Limb (tissue), 2 donors: Measurements from ENCODE around the gene POFUT1.
"Not testable (repeated sequence)": the region's sequence is repeated elsewhere in the genome, so short reads cannot be mapped to it uniquely, and the experiment has no call there.

Experiments
- DNase-seq, 2 donors: peaks; one replicate each; pipeline ENCODE4 v3.0.0-alpha.2; 2016; ENCODE audit errors: extremely low spot score in 2 of 2

The POFUT1 gene

GRCh38 chr20:32207626-32208498 is at the start of gene POFUT1, which contains the start of gene PLAGL2:
Gene POFUT1 (plus strand): TSS chr20:32207880. CDS start chr20:32207942, 62 bp downstream.
Gene PLAGL2 (minus strand): TSS chr20:32207743. CDS start chr20:32202178, 5,565 bp downstream.
- peak; percentile 86 to 93 for DNase-seq

- DNase-seq: no peak
These were observed 49.3 kb upstream of the POFUT1 start for GRCh38 chr20:32158351-32158750.

- DNase-seq: no peak
These were observed 48.6 kb upstream of the POFUT1 start for GRCh38 chr20:32158943-32159660.

GRCh38 chr20:32159766-32160221 is 47.9 kb upstream of the POFUT1 start:
- no peak for DNase-seq

- no peak for DNase-seq
These were observed 47.3 kb upstream of the POFUT1 start for GRCh38 chr20:32160341-32160740.

GRCh38 chr20:32162351-32162750 is 45.3 kb upstream of the POFUT1 start:
- no peak for DNase-seq

GRCh38 chr20:32163951-32164350 is 43.7 kb upstream of the POFUT1 start:
- DNase-seq: no peak

- DNase-seq: no peak
These were observed 42.5 kb upstream of the POFUT1 start for GRCh38 chr20:32164984-32165735.

- no peak for DNase-seq
These were observed 41.7 kb upstream of the POFUT1 start for GRCh38 chr20:32165836-32166545.

- no peak for DNase-seq
These were observed 40.1 kb upstream of the POFUT1 start for GRCh38 chr20:32167552-32167951.

- DNase-seq: no peak
These were observed 39.3 kb upstream of the POFUT1 start for GRCh38 chr20:32168184-32168910.

- DNase-seq: not testable (repeated sequence)
These were observed 30.0 kb upstream of the POFUT1 start for GRCh38 chr20:32177696-32178095.

- DNase-seq: no peak
These were observed 28.2 kb upstream of the POFUT1 start for GRCh38 chr20:32179515-32179914.

GRCh38 chr20:32179934-32180333 is 27.7 kb upstream of the POFUT1 start:
- no peak for DNase-seq

GRCh38 chr20:32181606-32182005 is 26.1 kb upstream of the POFUT1 start:
- DNase-seq: no peak

GRCh38 chr20:32183947-32184635 is 23.6 kb upstream of the POFUT1 start:
- DNase-seq: no peak

GRCh38 chr20:32184961-32185603 is 22.6 kb upstream of the POFUT1 start:
- DNase-seq: no peak

- no peak for DNase-seq
These were observed 21.2 kb upstream of the POFUT1 start for GRCh38 chr20:32186506-32186905.
